IPS DF 6.9 (cell line): ENCODE results near the gene SFMBT2.
"Not testable (repeated sequence)": the region's sequence is repeated elsewhere in the genome, so short reads cannot be mapped to it uniquely, and the experiment has no call there.

ENCODE experiments used
- DNase-seq: peaks from one replicate; pipeline ENCODE4 v3.0.0-alpha.2; 2013; ENCODE audit warnings: low read depth, low spot score
- H3K27ac ChIP-seq: one replicate; pipeline ENCODE4 v1.5.1; 2013; ENCODE audit warnings: low read length, control low read depth
- H3K27me3 ChIP-seq: 2 replicates; pipeline ENCODE4 v1.6.1; 2013; ENCODE audit warnings: mild to moderate bottlenecking, low read length; ENCODE audit not compliant: control insufficient read depth, insufficient read depth
- H3K36me3 ChIP-seq: 2 replicates; pipeline ENCODE4 v1.6.1; 2013; ENCODE audit warnings: low read length; ENCODE audit not compliant: control insufficient read depth, insufficient read depth
- H3K4me1 ChIP-seq: 2 replicates; pipeline ENCODE4 v1.6.1; 2013; ENCODE audit warnings: low read length; ENCODE audit not compliant: control insufficient read depth, insufficient read depth
- H3K4me3 ChIP-seq: 2 replicates; pipeline ENCODE4 v1.5.1; 2013; ENCODE audit warnings: mild to moderate bottlenecking, low read length
- H3K9me3 ChIP-seq: 2 replicates; pipeline ENCODE4 v1.6.1; 2013; ENCODE audit warnings: low read length, inconsistent platforms; ENCODE audit not compliant: control insufficient read depth, insufficient read depth
- WGBS: extraction: QIAGEN DNeasy Blood & Tissue Kit; methylation state at CpG from one replicate; pipeline ENCODE4 v1.1.7; 2013; ENCODE audit warnings: mixed read lengths, missing lambda C conversion rate; ENCODE audit not compliant: insufficient read length, insufficient coverage; 5-methylcytosine and 5-hydroxymethylcytosine counted together

The SFMBT2 gene

DNA sequence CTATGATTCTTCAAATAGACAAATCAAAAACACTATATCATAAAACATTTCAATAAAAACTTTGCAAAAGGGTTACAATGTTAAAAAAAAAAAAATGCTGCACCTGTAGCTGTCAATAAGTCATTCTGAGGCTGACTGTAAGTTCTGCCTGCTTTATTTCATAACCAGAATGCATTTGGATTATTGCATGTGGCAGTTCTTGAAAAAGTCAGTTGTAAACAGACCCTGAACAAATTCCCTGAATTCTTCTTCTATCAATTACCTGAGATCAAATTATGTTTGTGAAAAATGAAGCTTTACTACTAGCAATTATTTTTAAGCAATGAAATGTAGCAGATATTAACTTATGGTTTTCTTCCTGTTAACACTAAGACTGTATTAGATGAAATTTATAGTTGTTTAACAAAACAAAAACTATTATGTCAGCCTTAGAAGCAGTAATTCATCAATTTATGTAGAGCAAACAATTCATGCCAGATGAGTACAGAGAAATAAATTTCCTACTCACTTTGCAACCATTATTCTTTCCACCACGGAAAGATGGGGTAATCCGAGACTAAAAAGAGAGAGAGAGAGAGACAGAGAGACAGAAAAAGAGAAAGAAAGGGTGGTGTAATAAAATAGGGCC, 107.8 kb downstream of the SFMBT2 start:
- Histone ChIP-seq H3K9me3 (no peaks in the 10 kb centered on the region), H3K27me3 (no peaks in the 10 kb centered on the region), H3K4me3 (no peak overlapping the region), H3K27ac (no peak overlapping the region), H3K36me3 (no peaks in the 10 kb centered on the region), H3K4me1 (peaks cover 2% of the 10 kb centered on the region; the same call in 1 of the 2 replicates)
- no peak for DNase-seq
- WGBS = no CpG with 5 or more reads among the region's 2 CpGs

DNA sequence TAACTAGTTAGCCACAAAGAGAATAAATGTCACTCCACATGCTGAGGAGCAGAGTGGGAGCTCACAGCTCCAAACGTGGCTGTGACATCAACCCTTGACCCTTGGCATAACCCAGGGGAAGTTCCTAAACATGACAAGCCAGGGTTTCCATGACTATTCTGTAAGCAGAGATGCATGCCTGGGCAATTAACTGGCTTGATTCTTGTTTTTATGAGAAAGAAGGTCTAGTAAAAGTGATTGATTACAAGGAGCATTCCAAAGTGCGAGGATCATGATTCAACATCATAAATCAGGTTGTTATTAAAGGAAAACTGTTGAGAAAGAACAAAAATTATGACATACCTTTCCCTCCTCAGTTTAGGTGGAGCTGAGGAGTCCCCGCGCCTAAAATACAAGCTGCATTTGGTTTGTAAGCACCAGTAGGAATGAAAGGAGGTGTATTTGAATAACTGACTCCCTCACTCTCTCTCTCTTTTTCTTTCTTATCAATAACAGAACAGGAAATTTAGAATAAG, 108.4 kb downstream of the SFMBT2 start:
- DNase-seq = no peak
- no peak overlapping the region for H3K4me3 ChIP-seq
- H3K36me3 ChIP-seq = no peaks in the 10 kb centered on the region
- H3K27me3 ChIP-seq = no peaks in the 10 kb centered on the region
- no peak overlapping the region for H3K27ac ChIP-seq
- no peaks in the 10 kb centered on the region for H3K9me3 ChIP-seq
- peaks cover 2% of the 10 kb centered on the region; the same call in 1 of the 2 replicates for H3K4me1 ChIP-seq
- no CpG with 5 or more reads among the region's 4 CpGs for WGBS

DNA sequence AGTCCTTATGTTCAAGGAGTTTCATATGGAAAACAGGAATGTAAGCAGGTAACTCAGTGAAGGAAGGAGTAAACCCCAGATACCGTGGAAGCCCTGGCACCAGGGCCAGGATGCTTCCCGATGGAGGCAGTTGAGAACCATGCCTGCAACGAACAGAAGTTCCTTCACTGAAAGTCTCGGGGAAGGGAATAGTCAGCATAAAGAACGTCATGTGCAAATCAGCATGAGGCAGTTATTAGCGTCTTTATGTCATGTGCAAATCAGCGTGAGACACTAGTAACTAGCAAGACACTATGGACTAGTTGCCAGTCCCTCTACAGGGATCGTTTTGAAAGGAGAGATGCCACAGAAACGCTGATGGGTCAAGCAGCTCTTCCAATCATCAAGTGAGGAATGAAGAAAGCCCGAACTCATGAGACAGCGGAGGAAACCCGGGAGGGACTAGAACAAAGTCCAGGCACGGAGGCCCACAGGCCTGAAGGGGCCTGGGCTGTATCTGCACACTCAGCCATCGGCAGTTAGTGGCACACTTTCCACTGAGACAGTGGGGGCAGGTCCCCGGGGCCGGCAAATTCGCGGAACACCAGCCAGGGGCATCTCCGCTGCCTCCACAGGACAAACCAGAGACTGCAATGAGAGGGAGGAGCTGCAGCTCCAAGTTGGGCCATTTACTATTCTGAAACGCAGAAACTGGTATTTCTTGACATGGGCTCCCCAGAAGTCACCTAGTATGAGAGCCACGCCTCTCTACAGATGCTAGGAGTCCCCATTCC, 109.6 kb downstream of the SFMBT2 start:
- Histone ChIP-seq H3K4me3 (no peak overlapping the region), H3K27ac (no peak overlapping the region), H3K9me3 (no peaks in the 10 kb centered on the region), H3K4me1 (peaks cover 2% of the 10 kb centered on the region; the same call in 1 of the 2 replicates), H3K27me3 (no peaks in the 10 kb centered on the region), H3K36me3 (no peaks in the 10 kb centered on the region)
- no CpG with 5 or more reads among the region's 21 CpGs for WGBS
- DNase-seq = peak; percentile 29

DNA sequence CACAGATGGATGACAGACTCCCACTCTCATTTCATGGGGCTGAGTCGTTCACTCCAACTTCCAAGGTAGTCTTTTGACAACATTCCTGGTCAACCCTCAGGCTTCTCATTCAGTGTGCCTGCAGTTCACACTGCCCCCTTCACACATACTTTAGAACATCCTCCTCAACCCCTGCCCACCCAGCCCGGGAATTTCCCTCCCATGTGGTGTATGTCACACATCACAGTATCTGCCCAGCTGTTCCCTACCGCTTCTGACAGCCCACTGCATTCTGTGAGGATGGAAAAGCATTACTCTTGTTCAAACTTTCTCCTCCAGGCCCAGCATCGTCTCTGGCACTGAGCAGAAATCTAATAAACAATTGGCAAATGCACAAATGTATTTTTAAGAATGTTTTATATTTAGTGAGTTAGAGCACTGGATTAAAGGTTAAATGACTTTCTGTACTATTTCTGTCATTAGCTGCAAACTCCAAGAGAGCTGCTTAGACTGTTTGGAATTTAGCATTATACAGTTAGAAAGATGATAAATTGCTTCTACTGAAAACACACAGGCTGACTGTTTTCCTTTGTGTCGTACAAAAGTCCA, 110.4 kb downstream of the SFMBT2 start:
- no peak overlapping the region for H3K27ac ChIP-seq
- no CpG with 5 or more reads among the region's 5 CpGs for WGBS
- H3K9me3 ChIP-seq = no peaks in the 10 kb centered on the region
- H3K4me1 ChIP-seq = peaks cover 2% of the 10 kb centered on the region; the same call in 1 of the 2 replicates
- H3K36me3 ChIP-seq = no peaks in the 10 kb centered on the region
- H3K4me3 ChIP-seq = no peak overlapping the region
- H3K27me3 ChIP-seq = no peaks in the 10 kb centered on the region
- DNase-seq = no peak

DNA sequence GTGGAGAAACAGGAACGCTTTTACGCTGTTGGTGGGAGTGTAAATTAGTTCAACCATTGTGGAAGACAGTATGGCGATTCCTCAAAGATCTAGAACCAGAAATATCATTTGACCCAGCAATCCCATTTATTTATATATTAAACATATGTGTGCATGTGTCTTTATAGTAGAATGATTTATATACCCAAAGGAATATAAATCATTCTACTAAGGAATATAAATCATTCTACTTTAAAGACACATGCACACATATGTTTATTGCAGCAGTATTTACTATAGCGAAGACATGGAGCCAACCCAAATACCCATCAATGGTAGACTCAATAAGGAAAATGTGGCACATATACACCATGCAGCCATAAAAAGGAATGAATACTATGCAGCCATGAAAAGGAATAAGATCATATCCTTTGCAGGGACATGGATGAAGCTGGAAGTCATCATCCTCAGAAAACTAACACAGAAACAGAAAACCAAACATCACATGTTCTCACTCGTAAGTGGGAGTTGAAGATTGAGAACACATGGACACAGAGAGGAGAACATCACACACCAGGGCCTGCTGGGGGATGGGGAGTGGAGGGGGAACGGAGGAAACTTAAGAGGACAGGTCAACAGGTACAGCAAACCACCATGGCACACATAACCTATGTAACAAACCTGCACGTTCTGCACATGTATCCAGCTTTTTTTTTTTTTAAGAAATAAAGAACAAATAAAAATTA, 111.1 kb downstream of the SFMBT2 start:
- WGBS = no CpG with 5 or more reads among the region's 7 CpGs
- not testable (repeated sequence) for H3K4me1 ChIP-seq, H3K9me3 ChIP-seq, H3K27me3 ChIP-seq, H3K27ac ChIP-seq, H3K36me3 ChIP-seq, DNase-seq, H3K4me3 ChIP-seq

DNA sequence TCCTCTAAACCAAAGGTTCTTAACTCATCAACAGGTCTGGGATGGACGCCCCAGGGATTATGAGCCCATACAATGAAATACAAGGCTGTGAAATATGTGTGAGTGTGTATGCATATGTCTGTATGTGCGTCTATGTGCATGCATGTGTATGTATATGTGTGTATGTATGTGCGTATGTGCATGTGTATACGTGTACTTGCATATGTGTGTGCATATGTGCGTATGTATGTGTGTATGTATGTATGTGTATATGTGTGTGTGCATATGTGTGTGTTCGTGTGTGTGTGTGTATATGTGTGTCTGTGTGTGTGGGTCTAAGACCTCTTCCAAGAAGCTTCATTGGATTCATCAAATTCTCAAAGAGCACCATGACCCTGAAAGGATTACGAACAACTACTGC, 112.3 kb downstream of the SFMBT2 start:
- no peak overlapping the region for H3K4me3 ChIP-seq
- H3K36me3 ChIP-seq = no peaks in the 10 kb centered on the region
- no peaks in the 10 kb centered on the region for H3K27me3 ChIP-seq
- WGBS = no CpG with 5 or more reads among the region's 7 CpGs
- peaks cover 4% of the 10 kb centered on the region; the same call in 1 of the 2 replicates for H3K4me1 ChIP-seq
- H3K9me3 ChIP-seq = no peaks in the 10 kb centered on the region
- DNase-seq = no peak
- H3K27ac ChIP-seq = no peak overlapping the region

DNA sequence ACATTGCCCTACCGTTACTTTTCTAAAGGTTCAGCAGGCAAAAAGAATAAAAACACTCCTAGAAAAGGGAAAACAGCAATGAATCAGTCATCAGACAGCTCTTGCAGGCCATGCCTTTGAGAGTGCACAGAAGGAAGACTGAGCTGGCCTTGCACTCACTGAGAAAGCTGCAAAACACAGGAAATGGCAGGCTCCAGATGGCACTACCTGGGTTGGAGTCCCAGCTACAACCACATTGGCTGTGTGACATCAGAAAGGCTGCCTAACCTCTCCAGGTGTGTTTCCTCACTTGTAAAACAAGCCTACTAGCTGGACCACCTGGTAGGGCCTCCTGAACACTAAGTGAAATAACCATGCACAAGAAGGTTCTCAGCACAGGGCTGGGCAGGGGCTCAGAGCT, 113.7 kb downstream of the SFMBT2 start:
- no CpG with 5 or more reads among the region's 1 CpG for WGBS
- Histone ChIP-seq H3K4me3 (no peak overlapping the region), H3K27ac (no peak overlapping the region), H3K36me3 (no peaks in the 10 kb centered on the region), H3K4me1 (peaks cover 4% of the 10 kb centered on the region; the same call in 1 of the 2 replicates), H3K27me3 (no peaks in the 10 kb centered on the region), H3K9me3 (no peaks in the 10 kb centered on the region)
- DNase-seq = no peak

DNA sequence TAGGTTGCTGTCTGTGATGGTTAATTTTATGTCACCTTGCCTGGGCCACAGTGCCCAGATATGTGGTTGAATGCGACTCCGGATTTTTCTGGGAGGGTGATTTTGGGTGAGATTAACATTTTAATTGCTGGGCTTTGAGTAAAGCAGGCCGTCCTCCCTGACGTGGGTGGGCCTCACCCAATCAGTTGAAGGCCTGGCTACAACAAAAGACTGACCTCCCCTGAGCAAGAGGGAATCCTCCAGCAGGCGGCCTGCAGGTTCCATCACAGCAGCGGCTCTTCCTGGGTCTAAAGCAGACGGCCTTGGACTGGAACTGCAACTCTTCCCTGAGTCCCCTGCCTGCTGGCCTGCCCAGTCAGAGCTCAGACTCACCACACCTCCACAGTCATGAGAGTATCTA, 114.2 kb downstream of the SFMBT2 start:
- no peak for DNase-seq
- no CpG with 5 or more reads among the region's 7 CpGs for WGBS
- Histone ChIP-seq H3K27me3 (no peaks in the 10 kb centered on the region), H3K27ac (no peak overlapping the region), H3K4me1 (peaks cover 2% of the 10 kb centered on the region; the same call in 1 of the 2 replicates), H3K36me3 (no peaks in the 10 kb centered on the region), H3K4me3 (no peak overlapping the region), H3K9me3 (no peaks in the 10 kb centered on the region)

DNA sequence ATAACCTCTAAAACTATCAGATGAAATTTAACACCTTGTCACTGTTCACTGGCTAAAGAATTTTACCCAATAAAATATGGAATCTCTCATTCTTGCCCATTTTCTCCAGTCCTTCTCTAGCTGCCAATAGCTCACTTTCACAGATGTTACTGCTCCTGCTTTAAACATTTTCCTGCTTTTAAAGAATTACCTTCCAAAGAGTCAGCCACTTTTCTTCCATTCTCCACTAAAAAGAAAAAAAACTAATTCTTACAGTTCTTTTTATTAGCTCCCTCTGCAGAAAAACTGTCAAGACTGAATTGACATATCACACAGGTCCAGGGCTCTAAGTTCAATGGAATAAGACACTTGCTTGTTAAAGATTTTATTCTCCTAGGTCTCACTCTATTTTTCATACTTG, 114.8 kb downstream of the SFMBT2 start:
- H3K27ac ChIP-seq = no peak overlapping the region
- no peak overlapping the region for H3K4me3 ChIP-seq
- peaks cover 2% of the 10 kb centered on the region; the same call in 1 of the 2 replicates for H3K4me1 ChIP-seq
- no peaks in the 10 kb centered on the region for H3K9me3 ChIP-seq
- no peaks in the 10 kb centered on the region for H3K27me3 ChIP-seq
- no peak for DNase-seq
- H3K36me3 ChIP-seq = no peaks in the 10 kb centered on the region

DNA sequence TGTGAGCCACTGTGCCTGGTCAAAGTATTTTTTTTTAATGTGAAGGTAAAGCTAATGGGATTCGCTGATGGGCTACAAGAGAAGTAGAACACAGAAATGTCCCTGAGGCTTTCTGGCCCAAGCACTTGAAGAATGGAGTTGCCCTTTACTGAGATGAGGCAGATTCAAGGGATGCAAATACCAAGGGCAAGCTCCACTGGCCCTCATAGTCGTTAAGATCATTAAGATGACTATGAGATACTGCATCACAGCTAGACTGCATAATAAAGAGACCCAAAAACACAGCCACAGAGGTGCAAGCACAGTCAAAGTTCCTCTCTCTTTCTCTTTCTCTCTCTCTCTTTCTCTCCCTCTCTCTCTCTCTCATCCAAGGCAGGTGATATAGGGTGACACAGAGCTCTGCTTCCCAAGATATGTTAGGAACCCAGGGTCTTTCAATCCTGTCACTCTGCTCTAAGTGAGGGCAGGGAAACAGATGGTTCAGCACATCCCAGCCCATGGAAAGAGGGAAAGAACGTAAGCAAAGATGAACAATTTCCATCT, 117.4 kb downstream of the SFMBT2 start:
- Histone ChIP-seq H3K27me3 (no peaks in the 10 kb centered on the region), H3K27ac (no peak overlapping the region), H3K4me3 (no peak overlapping the region), H3K4me1 (peaks cover 2% of the 10 kb centered on the region; the same call in 1 of the 2 replicates), H3K9me3 (no peaks in the 10 kb centered on the region), H3K36me3 (no peaks in the 10 kb centered on the region)
- no CpG with 5 or more reads among the region's 3 CpGs for WGBS
- DNase-seq = no peak
